MCF 10A (cell line): Measurements from ENCODE around the gene LTB4R. TPM values are rescaled to one million over a fixed set of nuclear protein-coding genes. Genes with fewer than 3 reads are reported as not detected.
A peak's percentile ranks its signal among the peaks of the same experiment; 100 is the strongest.

Experiments
- BruUV-seq: library from RNA; stranded (reverse); fragments of 400-500 nt; replicated peaks from 2 replicates; lab custom pipeline; 2021; lab: Mats Ljungman, UMichigan
- CTCF ChIA-PET: fragments of 300-600 bp; sonication (Branson Sonifier 250); formaldehyde crosslinking; extraction: SDS; loops from one replicate; lab custom pipeline; 2021; ENCODE audit warnings: antibody characterized with exemption, inconsistent platforms; lab: Yijun Ruan, JAX
- POLR2A ChIA-PET: fragments of 300-600, 350-650 bp; sonication (Branson Sonifier 250); formaldehyde crosslinking; extraction: SDS; loops from one replicate; lab custom pipeline; 2020; ENCODE audit warnings: antibody characterized with exemption, inconsistent platforms; lab: Yijun Ruan, JAX
- DNase-seq: peaks from one replicate; pipeline ENCODE4 v3.0.0-alpha.2; 2018; ENCODE audit not compliant: unreplicated experiment
- H3K27ac Mint-ChIP-seq: one replicate; pipeline ENCODE4 v1.8.0; 2022; ENCODE audit warnings: mild to moderate bottlenecking, low read depth, mixed read lengths; ENCODE audit not compliant: unreplicated experiment
- H3K27me3 Mint-ChIP-seq: one replicate; pipeline ENCODE4 v1.8.0; 2022; ENCODE audit warnings: mixed read lengths; ENCODE audit not compliant: insufficient read depth, unreplicated experiment
- H3K36me3 Mint-ChIP-seq: one replicate; pipeline ENCODE4 v1.8.0; 2022; ENCODE audit warnings: mild to moderate bottlenecking, moderate library complexity, mixed read lengths; ENCODE audit not compliant: insufficient read depth, unreplicated experiment
- H3K4me1 Mint-ChIP-seq: one replicate; pipeline ENCODE4 v1.8.0; 2022; ENCODE audit warnings: mixed read lengths; ENCODE audit not compliant: insufficient read depth, unreplicated experiment
- H3K4me3 Mint-ChIP-seq: one replicate; pipeline ENCODE4 v1.8.0; 2022; ENCODE audit warnings: mild to moderate bottlenecking, moderate library complexity, mixed read lengths; ENCODE audit not compliant: unreplicated experiment
- H3K9me3 Mint-ChIP-seq: one replicate; pipeline ENCODE4 v1.8.0; 2022; ENCODE audit warnings: mixed read lengths; ENCODE audit not compliant: unreplicated experiment
- intact Hi-C: fragments of 100-400 bp; cut with micrococcal nuclease; formaldehyde crosslinking; loops from 2 replicates; pipeline ENCODE4 v1.14.1; 2022
- total RNA-seq: library from RNA; stranded (reverse); gene quantifications from 2 replicates; pipeline ENCODE4 v1.2.3, GENCODE V29; 2022
- TF ChIP-seq, protein P1 (sequence below): fragments of 200-600 bp; IDR thresholded peaks from one replicate; pipeline ENCODE4 v1.8.0; 2022; ENCODE audit warnings: antibody characterized with exemption, mild to moderate bottlenecking; ENCODE audit not compliant: unreplicated experiment

The LTB4R gene
- total RNA-seq, 1 experiment from 2014 or later: 15.8 TPM

- H3K4me3 Mint-ChIP-seq: peak overlapping the region; percentile 89
- intact Hi-C loops: no loop called here
- ChIA-PET POLR2A (interaction anchor here (0.8 to 9.5 kb wide), 18 partner anchors 8 to 159 kb away, joined by 3 to 146 read pairs (median 8); partner anchors contain the start of genes CIDEB, DCAF11, DHRS1 and LTB4R2), CTCF (interaction anchor here (0.6 to 32.3 kb wide), 14 partner anchors 8 to 1596 kb away, joined by 3 to 457 read pairs (median 8); partner anchors contain the start of genes CIDEB, DHRS1, LTB4R2 and NOP9)
- H3K4me1 Mint-ChIP-seq: peaks cover 32% of the 10 kb centered on the region
- H3K36me3 Mint-ChIP-seq: peaks cover 14% of the 10 kb centered on the region
- no TSS peak for BruUV-seq
- DNase-seq: no peak
- no peaks in the 10 kb centered on the region for H3K9me3 Mint-ChIP-seq
- TF ChIP-seq, protein P1, sequence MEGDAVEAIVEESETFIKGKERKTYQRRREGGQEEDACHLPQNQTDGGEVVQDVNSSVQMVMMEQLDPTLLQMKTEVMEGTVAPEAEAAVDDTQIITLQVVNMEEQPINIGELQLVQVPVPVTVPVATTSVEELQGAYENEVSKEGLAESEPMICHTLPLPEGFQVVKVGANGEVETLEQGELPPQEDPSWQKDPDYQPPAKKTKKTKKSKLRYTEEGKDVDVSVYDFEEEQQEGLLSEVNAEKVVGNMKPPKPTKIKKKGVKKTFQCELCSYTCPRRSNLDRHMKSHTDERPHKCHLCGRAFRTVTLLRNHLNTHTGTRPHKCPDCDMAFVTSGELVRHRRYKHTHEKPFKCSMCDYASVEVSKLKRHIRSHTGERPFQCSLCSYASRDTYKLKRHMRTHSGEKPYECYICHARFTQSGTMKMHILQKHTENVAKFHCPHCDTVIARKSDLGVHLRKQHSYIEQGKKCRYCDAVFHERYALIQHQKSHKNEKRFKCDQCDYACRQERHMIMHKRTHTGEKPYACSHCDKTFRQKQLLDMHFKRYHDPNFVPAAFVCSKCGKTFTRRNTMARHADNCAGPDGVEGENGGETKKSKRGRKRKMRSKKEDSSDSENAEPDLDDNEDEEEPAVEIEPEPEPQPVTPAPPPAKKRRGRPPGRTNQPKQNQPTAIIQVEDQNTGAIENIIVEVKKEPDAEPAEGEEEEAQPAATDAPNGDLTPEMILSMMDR: no peak
- no peaks in the 10 kb centered on the region for H3K27me3 Mint-ChIP-seq
- peak overlapping the region; percentile 16 for H3K27ac Mint-ChIP-seq
Measured at GRCh38 chr14:24272467-24272866, 38.8 kb upstream of the LTB4R start.

- Mint-ChIP-seq H3K27ac (peak overlapping the region; percentile 16), H3K36me3 (peaks cover 12% of the 10 kb centered on the region), H3K9me3 (peaks cover 5% of the 10 kb centered on the region), H3K4me3 (peak overlapping the region; percentile 26), H3K27me3 (no peaks in the 10 kb centered on the region), H3K4me1 (peaks cover 36% of the 10 kb centered on the region)
- TF ChIP-seq, protein P1: no peak
- no TSS peak for BruUV-seq
- intact Hi-C loops: no loop called here
- ChIA-PET POLR2A (interaction anchor here (0.6 to 9.5 kb wide), 30 partner anchors 9 to 1178 kb away, joined by 3 to 146 read pairs (median 6); partner anchors contain the start of genes AP1G2, C14orf119, CHMP4A and DCAF11), CTCF (interaction anchor here (0.6 to 32.3 kb wide), 19 partner anchors 8 to 169 kb away, joined by 3 to 457 read pairs (median 7); partner anchors contain the start of genes CIDEB, DHRS1, LTB4R2 and MDP1)
- peak; percentile 62 for DNase-seq
Measured at GRCh38 chr14:24273422-24273998, 37.8 kb upstream of the LTB4R start.

DNA sequence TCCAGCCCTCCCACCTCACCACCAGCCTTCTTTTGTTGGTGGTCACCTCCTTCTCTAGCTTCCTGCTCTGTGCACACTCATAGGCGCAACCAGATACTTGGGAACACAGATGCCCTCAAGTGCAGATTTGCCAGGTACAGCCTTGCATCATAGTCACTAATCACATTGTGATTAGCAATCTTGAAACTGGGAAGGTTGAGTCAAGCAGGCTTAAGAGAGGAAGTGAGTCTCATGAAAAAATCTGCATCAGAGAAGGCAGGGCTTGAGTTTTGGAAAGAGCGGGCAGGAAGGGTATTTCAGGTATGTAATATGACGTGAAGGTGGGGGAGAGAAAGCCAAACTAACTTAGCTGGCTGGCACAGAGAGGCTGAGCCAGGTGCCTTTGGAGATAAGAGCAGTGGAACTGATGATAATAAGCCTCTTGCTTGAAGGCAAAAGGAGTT is 37.2 kb upstream of the LTB4R start:
- CTCF ChIA-PET: interaction anchor here (0.6 to 32.3 kb wide), 18 partner anchors 9 to 169 kb away, joined by 3 to 457 read pairs (median 6); partner anchors contain the start of genes CIDEB, DHRS1, LTB4R2 and MDP1
- POLR2A ChIA-PET: interaction anchor here (0.6 to 9.5 kb wide), 33 partner anchors 9 to 1435 kb away, joined by 3 to 146 read pairs (median 4); partner anchors contain the start of genes AP1G2, C14orf119, CHMP4A and DCAF11
- DNase-seq: peak; percentile 95

More for the DNA sequence above, 37.2 kb upstream of the LTB4R start:
- Mint-ChIP-seq H3K4me3 (peak overlapping the region; percentile 15), H3K27ac (peak overlapping the region; percentile 16), H3K36me3 (peaks cover 12% of the 10 kb centered on the region), H3K27me3 (no peaks in the 10 kb centered on the region), H3K4me1 (peaks cover 42% of the 10 kb centered on the region), H3K9me3 (peaks cover 7% of the 10 kb centered on the region)
- BruUV-seq: no TSS peak
- TF ChIP-seq, protein P1: no peak
- intact Hi-C loops: no loop called here
